KMS-11 (cell line): ENCODE data around the gene MARK2.

Experiments
- H2AFZ ChIP-seq: fragments of 200-600 bp; sonication (generic); 2 replicates; pipeline ENCODE4 v1.6.1; 2016; ENCODE audit warnings: antibody characterized with exemption, mixed run types, low read depth
- H3K27ac ChIP-seq: fragments of 200-600 bp; sonication (generic); 2 replicates; pipeline ENCODE4 v1.6.1; 2016; ENCODE audit warnings: mild to moderate bottlenecking, mixed run types
- H3K27me3 ChIP-seq: fragments of 200-600 bp; sonication (generic); 2 replicates; pipeline ENCODE4 v1.6.1; 2017; ENCODE audit warnings: mild to moderate bottlenecking, low read depth, mixed run types, moderate library complexity; ENCODE audit not compliant: insufficient read depth
- H3K36me3 ChIP-seq: fragments of 200-600 bp; sonication (generic); 2 replicates; pipeline ENCODE4 v1.6.1; 2017; ENCODE audit warnings: mild to moderate bottlenecking, mixed run types; ENCODE audit not compliant: insufficient read depth
- H3K4me1 ChIP-seq: fragments of 200-600 bp; sonication (generic); 2 replicates; pipeline ENCODE4 v1.6.1; 2016; ENCODE audit warnings: mild to moderate bottlenecking, low read depth, mixed run types; ENCODE audit not compliant: poor library complexity, severe bottlenecking
- H3K4me2 ChIP-seq: fragments of 200-600 bp; sonication (generic); 2 replicates; pipeline ENCODE4 v1.7.0; 2016; ENCODE audit warnings: mild to moderate bottlenecking, mixed run types
- H3K4me3 ChIP-seq: fragments of 200-600 bp; sonication (generic); IDR thresholded peaks from 2 replicates; pipeline ENCODE4 v1.6.1; 2017; ENCODE audit warnings: low read depth, low read length, mixed read lengths; ENCODE audit not compliant: insufficient read depth
- H3K79me2 ChIP-seq: fragments of 200-600 bp; sonication (generic); 2 replicates; pipeline ENCODE4 v1.6.1; 2016; ENCODE audit warnings: low read depth, mixed run types; ENCODE audit not compliant: insufficient read depth
- H3K9ac ChIP-seq: fragments of 200-600 bp; sonication (generic); 2 replicates; pipeline ENCODE4 v1.6.1; 2016; ENCODE audit warnings: mild to moderate bottlenecking, mixed run types
- H4K20me1 ChIP-seq: fragments of 200-600 bp; sonication (generic); 2 replicates; pipeline ENCODE4 v1.6.1; 2016; ENCODE audit warnings: mild to moderate bottlenecking, mixed run types; ENCODE audit not compliant: insufficient read depth
- TF ChIP-seq, protein P1 (sequence below): fragments of 200-600 bp; sonication (generic); conservative IDR thresholded peaks from 2 replicates; pipeline ENCODE4 v1.6.1; 2017; ENCODE audit warnings: low read depth, mild to moderate bottlenecking, antibody characterized with exemption, low read length, moderate library complexity, mixed read lengths

MARK2 gene

DNA sequence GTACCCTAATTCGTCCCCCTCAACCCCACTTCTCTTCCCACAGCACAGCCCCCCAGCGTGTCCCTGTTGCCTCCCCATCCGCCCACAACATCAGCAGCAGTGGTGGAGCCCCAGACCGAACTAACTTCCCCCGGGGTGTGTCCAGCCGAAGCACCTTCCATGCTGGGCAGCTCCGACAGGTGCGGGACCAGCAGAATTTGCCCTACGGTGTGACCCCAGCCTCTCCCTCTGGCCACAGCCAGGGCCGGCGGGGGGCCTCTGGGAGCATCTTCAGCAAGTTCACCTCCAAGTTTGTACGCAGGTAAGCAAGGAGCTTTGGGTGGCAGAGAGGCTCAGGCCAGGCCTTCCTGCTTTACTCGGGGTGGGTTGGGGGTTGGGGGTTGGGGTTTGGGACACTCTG, 65.8 kb downstream of the MARK2 start:
- Histone ChIP-seq H3K36me3 (no peaks in the 10 kb centered on the region; the same call in 1 of the 2 replicates), H3K9ac (no peak overlapping the region), H3K27ac (no peak overlapping the region), H3K79me2 (no peaks in the 10 kb centered on the region), H3K4me2 (no peak overlapping the region), H4K20me1 (no peaks in the 10 kb centered on the region), H3K4me3 (no peak overlapping the region), H3K27me3 (no peaks in the 10 kb centered on the region), H3K4me1 (no peaks in the 10 kb centered on the region), H2AFZ (no peak overlapping the region)
- TF ChIP-seq, protein P1, sequence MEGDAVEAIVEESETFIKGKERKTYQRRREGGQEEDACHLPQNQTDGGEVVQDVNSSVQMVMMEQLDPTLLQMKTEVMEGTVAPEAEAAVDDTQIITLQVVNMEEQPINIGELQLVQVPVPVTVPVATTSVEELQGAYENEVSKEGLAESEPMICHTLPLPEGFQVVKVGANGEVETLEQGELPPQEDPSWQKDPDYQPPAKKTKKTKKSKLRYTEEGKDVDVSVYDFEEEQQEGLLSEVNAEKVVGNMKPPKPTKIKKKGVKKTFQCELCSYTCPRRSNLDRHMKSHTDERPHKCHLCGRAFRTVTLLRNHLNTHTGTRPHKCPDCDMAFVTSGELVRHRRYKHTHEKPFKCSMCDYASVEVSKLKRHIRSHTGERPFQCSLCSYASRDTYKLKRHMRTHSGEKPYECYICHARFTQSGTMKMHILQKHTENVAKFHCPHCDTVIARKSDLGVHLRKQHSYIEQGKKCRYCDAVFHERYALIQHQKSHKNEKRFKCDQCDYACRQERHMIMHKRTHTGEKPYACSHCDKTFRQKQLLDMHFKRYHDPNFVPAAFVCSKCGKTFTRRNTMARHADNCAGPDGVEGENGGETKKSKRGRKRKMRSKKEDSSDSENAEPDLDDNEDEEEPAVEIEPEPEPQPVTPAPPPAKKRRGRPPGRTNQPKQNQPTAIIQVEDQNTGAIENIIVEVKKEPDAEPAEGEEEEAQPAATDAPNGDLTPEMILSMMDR = no peak

DNA sequence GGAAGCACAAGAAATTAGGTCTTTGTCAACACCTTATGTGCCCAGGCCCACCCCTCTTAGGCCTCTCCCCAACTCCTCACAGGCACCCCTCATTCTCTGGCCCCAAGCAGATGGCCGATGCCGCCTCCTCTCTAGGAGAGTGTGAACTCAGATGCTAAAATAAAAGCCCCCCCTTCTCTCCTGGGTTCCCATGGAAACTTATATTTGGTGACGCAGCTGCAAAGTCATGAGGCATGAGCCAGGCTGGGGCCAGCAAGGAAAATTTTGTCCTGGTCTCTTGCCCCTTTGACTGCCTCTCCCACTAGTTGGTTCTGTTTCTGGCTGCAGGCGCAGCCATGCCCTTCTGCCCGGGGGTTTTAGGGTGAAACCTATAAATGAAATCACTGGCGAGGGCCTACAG, 66.3 kb downstream of the MARK2 start:
- Histone ChIP-seq H3K9ac (no peak overlapping the region), H4K20me1 (no peaks in the 10 kb centered on the region), H3K4me1 (no peaks in the 10 kb centered on the region), H3K27me3 (no peaks in the 10 kb centered on the region), H3K4me3 (no peak overlapping the region), H3K27ac (no peak overlapping the region), H3K36me3 (no peaks in the 10 kb centered on the region), H3K79me2 (no peaks in the 10 kb centered on the region), H3K4me2 (no peak overlapping the region), H2AFZ (no peak overlapping the region)
- TF ChIP-seq, protein P1 = no peak

DNA sequence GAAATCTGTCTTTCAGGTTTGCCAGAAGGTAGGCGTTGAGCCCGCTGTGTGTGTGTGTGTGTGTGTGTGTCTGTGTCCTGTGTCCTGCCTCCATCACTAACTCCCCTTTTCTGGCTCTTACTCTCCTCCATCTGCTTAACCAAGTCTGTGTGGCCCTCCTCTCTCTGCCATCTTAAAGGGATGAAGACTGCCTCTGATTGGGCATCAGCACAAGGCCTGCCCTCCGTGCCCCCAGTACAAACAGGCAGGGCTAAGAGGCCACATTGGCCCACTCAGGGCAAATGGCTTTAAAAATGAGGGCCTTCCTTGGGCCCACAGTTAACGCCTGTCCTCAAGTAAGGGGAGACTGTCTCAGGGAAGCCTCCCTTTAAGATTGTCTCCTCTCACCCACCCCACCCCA, 67.2 kb downstream of the MARK2 start:
- H3K4me1 ChIP-seq = no peaks in the 10 kb centered on the region
- no peaks in the 10 kb centered on the region for H4K20me1 ChIP-seq
- TF ChIP-seq, protein P1 = no peak
- no peaks in the 10 kb centered on the region for H3K27me3 ChIP-seq
- no peaks in the 10 kb centered on the region for H3K36me3 ChIP-seq
- H3K4me2 ChIP-seq = no peak overlapping the region
- no peak overlapping the region for H3K9ac ChIP-seq
- H2AFZ ChIP-seq = no peak overlapping the region
- no peak overlapping the region for H3K27ac ChIP-seq
- H3K4me3 ChIP-seq = no peak overlapping the region
- H3K79me2 ChIP-seq = no peaks in the 10 kb centered on the region

DNA sequence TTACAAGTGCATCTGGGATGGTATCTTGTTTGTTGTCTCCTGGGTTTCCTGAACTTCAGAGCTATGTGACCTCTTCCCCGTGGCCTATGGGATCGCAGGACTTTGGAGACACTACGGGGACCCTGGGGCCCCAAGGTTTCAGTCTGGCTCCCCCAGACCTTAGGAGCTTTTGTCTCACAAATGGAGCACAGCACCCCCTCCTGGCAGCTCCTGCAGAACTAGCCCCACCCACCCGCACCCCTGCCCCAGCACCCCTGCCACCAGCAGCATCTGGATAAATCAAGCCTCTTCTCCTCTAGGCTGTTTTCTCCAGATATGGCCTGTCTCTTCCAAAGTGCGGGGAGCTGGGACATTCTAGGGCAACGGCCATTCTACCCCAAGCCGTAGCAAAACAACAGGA, 67.7 kb downstream of the MARK2 start:
- Histone ChIP-seq H2AFZ (no peak overlapping the region), H3K27me3 (no peaks in the 10 kb centered on the region), H3K27ac (no peak overlapping the region), H3K36me3 (no peaks in the 10 kb centered on the region), H4K20me1 (no peaks in the 10 kb centered on the region), H3K79me2 (no peaks in the 10 kb centered on the region), H3K9ac (no peak overlapping the region), H3K4me3 (no peak overlapping the region), H3K4me1 (no peaks in the 10 kb centered on the region), H3K4me2 (no peak overlapping the region)
- TF ChIP-seq, protein P1 = 0 out of 2 replicates have a peak, but pooled peaks have one; percentile 19
